Mucosa of rectum (tissue), 2 donors: ENCODE results near the gene SLC17A8.
"Not testable (repeated sequence)": the region's sequence is repeated elsewhere in the genome, so short reads cannot be mapped to it uniquely, and the experiment has no call there.

Experiments
- H3K27ac ChIP-seq, 2 donors: one replicate each; pipeline ENCODE4 v1.7.0; 2013; ENCODE audit warnings: inconsistent platforms in 2 of 2, low read depth in 2 of 2, low read length in 2 of 2
- H3K27me3 ChIP-seq, 2 donors: one replicate each; pipeline ENCODE4 v1.7.0; 2013; ENCODE audit warnings: low read length in 2 of 2; ENCODE audit not compliant: control insufficient read depth in 2 of 2, insufficient read depth in 2 of 2
- H3K36me3 ChIP-seq, 2 donors: one replicate each; pipeline ENCODE4 v1.7.0; 2013; ENCODE audit warnings: low read length in 2 of 2; ENCODE audit not compliant: control insufficient read depth in 2 of 2, insufficient read depth in 2 of 2
- H3K4me1 ChIP-seq, 2 donors: one replicate each; pipeline ENCODE4 v1.7.0; 2013; ENCODE audit warnings: low read length in 2 of 2, mild to moderate bottlenecking in 1 of 2; ENCODE audit not compliant: control insufficient read depth in 2 of 2, insufficient read depth in 2 of 2
- H3K4me3 ChIP-seq, 2 donors: one replicate each; pipeline ENCODE4 v1.7.0; 2013; ENCODE audit warnings: low read length in 2 of 2
- H3K9ac ChIP-seq, 2 donors: one replicate each; pipeline ENCODE4 v1.7.0; 2013; ENCODE audit warnings: low read length in 2 of 2, low read depth in 1 of 2, mild to moderate bottlenecking in 1 of 2
- H3K9me3 ChIP-seq, 2 donors: one replicate each; pipeline ENCODE4 v1.7.0; 2013; ENCODE audit warnings: low read length in 2 of 2; ENCODE audit not compliant: control insufficient read depth in 2 of 2
- donor health status: healthy.
- donor health status: Normal muscosa, but diverticular disease.

Gene SLC17A8

DNA sequence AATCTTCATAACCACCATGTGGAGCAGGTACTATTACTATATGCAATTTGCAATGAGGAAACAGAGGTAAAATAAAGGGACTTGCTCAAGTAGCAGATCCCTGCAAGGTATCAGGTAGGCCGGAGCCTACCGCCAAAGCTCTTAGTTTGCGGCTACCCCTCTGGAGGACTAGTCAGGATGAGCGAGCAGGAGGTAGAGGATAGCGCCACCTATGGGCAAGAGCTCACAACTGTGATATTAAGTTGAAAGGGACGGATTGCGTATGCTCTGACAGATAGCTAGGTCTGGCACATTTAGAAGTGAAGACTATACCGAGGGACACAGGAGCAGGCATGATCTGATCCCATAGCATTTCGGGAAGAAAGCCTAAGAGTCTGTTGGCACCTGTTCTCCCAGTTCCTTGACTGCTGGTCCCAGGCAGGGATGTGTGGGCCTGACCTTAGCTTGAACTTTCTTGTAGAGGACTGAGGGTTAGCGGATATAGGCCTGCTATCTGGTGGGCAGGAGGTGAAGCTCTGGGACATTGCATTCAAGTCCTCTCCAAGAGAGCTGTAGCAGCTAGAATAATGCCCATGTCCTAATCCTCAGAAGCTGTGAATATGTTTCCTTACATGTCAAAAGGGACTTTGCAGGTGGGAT is 48.0 kb downstream of the SLC17A8 start:
- H3K27ac ChIP-seq: no peak overlapping the region

DNA sequence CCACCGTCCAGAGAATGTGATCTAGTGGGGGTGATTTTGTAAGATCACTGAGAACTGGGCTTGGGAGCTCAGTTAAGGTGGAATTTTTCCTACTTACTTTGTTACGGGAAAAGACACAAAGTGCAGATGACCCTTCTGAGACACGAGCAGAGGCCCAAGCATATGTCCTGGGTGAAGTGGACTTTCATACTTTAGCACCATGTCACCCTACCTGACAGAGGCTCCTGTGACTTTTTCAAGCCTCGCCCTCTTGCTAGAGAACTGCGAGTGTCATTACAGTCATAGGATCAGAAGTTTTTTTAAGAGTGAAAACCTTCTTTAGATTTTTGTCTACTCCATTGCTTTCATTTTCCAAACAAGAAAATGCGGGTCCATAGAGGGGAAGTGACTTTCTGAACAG is 56.1 kb downstream of the SLC17A8 start:
- Histone ChIP-seq H3K27ac (no peak overlapping the region), H3K36me3 (no peaks in the 10 kb centered on the region), H3K4me3 (no peak overlapping the region), H3K27me3 (no peaks in the 10 kb centered on the region), H3K9ac (no peak overlapping the region), H3K4me1 (no peaks in the 10 kb centered on the region), H3K9me3 (no peaks in the 10 kb centered on the region)

More for the DNA sequence above, 48.0 kb downstream of the SLC17A8 start:
- H3K36me3 ChIP-seq: no peaks in the 10 kb centered on the region
- no peak overlapping the region for H3K4me3 ChIP-seq
- H3K4me1 ChIP-seq: peaks cover 0 to 9% of the 10 kb centered on the region in 2 donors
- H3K9me3 ChIP-seq: no peaks in the 10 kb centered on the region
- H3K9ac ChIP-seq: no peak overlapping the region
- H3K27me3 ChIP-seq: no peaks in the 10 kb centered on the region

- Histone ChIP-seq H3K9me3 (no peaks in the 10 kb centered on the region), H3K27ac (no peak overlapping the region), H3K9ac (no peak overlapping the region), H3K4me3 (no peak overlapping the region), H3K4me1 (no peaks in the 10 kb centered on the region), H3K27me3 (no peaks in the 10 kb centered on the region), H3K36me3 (no peaks in the 10 kb centered on the region)
Observed at GRCh38 chr12:100414739-100415138, 57.9 kb downstream of the SLC17A8 start.

- no peak overlapping the region for H3K9ac ChIP-seq
- H3K36me3 ChIP-seq: no peaks in the 10 kb centered on the region
- H3K4me1 ChIP-seq: no peaks in the 10 kb centered on the region
- H3K27me3 ChIP-seq: no peaks in the 10 kb centered on the region
- no peak overlapping the region for H3K27ac ChIP-seq
- H3K4me3 ChIP-seq: no peak overlapping the region
- no peaks in the 10 kb centered on the region for H3K9me3 ChIP-seq
Observed at GRCh38 chr12:100422646-100423045, 65.8 kb downstream of the SLC17A8 start.

DNA sequence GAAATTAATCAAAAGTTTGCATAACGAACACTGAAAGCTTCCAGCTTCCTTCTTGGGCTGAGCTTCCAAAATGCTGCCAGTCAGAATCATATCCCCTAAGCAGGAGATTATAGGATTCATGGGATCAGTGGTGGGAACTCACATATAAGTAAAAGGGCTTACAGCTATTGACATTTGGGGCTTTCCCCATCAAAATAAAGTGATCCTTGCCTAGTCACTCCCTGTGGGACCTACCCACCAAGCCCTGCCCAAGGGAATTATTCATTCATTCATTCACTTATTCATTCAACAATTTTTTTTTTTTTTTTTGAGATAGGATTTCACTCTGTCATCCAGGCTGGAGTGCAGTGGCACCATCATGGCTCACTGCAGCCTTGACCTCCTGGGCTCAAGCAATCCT is 69.3 kb downstream of the SLC17A8 start:
- H3K27me3 ChIP-seq: no peaks in the 10 kb centered on the region
- H3K27ac ChIP-seq: no peak overlapping the region
- no peaks in the 10 kb centered on the region for H3K36me3 ChIP-seq
- H3K9ac ChIP-seq: no peak overlapping the region
- no peaks in the 10 kb centered on the region for H3K9me3 ChIP-seq
- H3K4me3 ChIP-seq: no peak overlapping the region
- no peaks in the 10 kb centered on the region for H3K4me1 ChIP-seq

GRCh38 chr12:100427078-100427477 is 70.2 kb downstream of the SLC17A8 start:
- H3K36me3 ChIP-seq: no peaks in the 10 kb centered on the region
- H3K9ac ChIP-seq: no peak overlapping the region
- H3K27ac ChIP-seq: no peak overlapping the region

GRCh38 chr12:100430251-100430650 is 73.4 kb downstream of the SLC17A8 start:
- H3K9ac ChIP-seq, H3K36me3 ChIP-seq, H3K27ac ChIP-seq, H3K4me3 ChIP-seq, H3K4me1 ChIP-seq, H3K27me3 ChIP-seq, H3K9me3 ChIP-seq: not testable (repeated sequence)

More at GRCh38 chr12:100427078-100427477, 70.2 kb downstream of the SLC17A8 start:
- Histone ChIP-seq H3K9me3 (no peaks in the 10 kb centered on the region), H3K4me3 (no peak overlapping the region), H3K27me3 (no peaks in the 10 kb centered on the region), H3K4me1 (no peaks in the 10 kb centered on the region)

DNA sequence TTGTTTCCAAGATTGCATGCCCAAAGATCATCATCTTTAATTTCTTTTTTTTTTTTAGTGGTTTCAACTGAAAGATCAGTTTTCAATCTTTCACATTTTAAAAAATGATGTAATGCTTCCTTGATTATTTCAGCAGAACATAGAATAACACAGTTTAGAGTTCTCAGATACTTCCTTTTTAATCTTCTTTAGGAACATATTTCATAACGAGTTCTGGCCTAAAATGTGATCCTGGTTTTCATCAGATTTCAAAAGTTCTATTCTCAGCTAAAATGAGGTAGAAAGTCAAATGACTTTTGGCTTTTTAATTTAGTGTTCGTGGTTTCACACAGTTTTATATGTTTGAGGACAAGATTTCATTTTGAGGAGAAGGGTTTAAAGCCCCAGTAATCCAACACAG is 76.8 kb downstream of the SLC17A8 start:
- Histone ChIP-seq H3K27me3 (no peaks in the 10 kb centered on the region), H3K9ac (no peak overlapping the region), H3K4me1 (peaks cover 2 to 8% of the 10 kb centered on the region in 2 donors), H3K9me3 (no peaks in the 10 kb centered on the region), H3K4me3 (no peak overlapping the region), H3K27ac (no peak overlapping the region), H3K36me3 (no peaks in the 10 kb centered on the region)

DNA sequence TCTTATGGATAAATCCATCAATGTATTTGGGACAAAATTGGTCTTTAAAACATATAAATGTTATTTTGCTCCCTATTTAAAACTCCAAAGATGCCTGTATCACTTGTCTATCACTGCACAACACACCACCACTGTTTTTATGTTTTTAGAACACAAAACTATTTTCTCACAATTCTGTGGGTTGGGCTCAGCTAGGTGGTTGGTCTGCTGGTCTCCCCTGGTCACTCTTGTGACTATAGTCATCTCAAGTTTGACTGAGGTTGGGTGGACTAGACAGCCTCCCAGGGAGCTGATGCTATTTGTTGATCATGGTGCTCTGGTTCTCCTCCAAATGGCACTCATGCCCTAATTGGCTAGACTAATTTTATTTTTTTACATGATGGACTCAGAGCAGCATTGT is 77.3 kb downstream of the SLC17A8 start:
- H3K27ac ChIP-seq: no peak overlapping the region
- H3K9me3 ChIP-seq: no peaks in the 10 kb centered on the region
- H3K36me3 ChIP-seq: no peaks in the 10 kb centered on the region
- no peaks in the 10 kb centered on the region for H3K27me3 ChIP-seq
- no peak overlapping the region for H3K4me3 ChIP-seq
- peaks cover 2 to 8% of the 10 kb centered on the region in 2 donors for H3K4me1 ChIP-seq
- H3K9ac ChIP-seq: no peak overlapping the region

GRCh38 chr12:100435957-100436356 is 79.1 kb downstream of the SLC17A8 start:
- Histone ChIP-seq H3K9ac (no peak overlapping the region), H3K36me3 (no peaks in the 10 kb centered on the region), H3K9me3 (no peaks in the 10 kb centered on the region), H3K27ac (no peak overlapping the region), H3K4me3 (no peak overlapping the region), H3K4me1 (peaks cover 2 to 8% of the 10 kb centered on the region in 2 donors), H3K27me3 (no peaks in the 10 kb centered on the region)
